ENCODE results near the gene EIF4E. TPM values are rescaled to one million over a fixed set of nuclear protein-coding genes. Genes with fewer than 3 reads are reported as not detected.
"Not testable (repeated sequence)": the region's sequence is repeated elsewhere in the genome, so short reads cannot be mapped to it uniquely, and the experiment has no call there.

The EIF4E gene
- polyA plus RNA-seq, 4 donors = 34.3 to 64.2 (median 57.3) TPM

DNA sequence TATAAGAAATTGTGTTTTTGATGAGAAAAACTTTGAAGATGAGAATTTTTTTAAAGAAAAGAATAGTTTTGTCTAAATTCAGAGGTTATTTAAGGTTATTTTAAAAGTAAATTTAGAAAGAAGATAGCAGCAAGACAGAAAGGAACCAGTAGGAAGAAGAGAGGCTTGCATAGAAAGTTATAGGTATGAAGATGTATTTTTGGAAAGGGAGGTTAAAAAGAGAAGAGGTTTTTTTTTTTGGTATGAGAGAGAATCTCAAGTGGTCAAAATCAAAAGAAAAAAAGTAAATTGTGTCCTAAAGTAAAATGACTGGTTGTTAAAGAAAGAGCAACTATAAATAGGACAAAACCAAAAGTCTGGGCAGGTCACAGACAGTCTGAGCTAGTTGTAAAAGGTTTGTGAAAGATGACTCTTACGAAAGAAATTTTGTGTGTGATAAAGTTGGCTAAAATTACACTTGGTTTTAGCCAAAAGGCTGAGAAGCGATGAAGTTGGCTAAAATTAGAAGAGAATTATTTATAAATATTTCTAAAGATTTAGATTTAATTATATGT, 16.4 kb upstream of the EIF4E start:
- no peak overlapping the region for H3K4me3 ChIP-seq (ENCODE audit: low read depth in 1 of 3, low read length in 3 of 3)
- 76 to 98% (median 87%) methylated on average over 2 of the region's 2 CpGs for WGBS, 3 donors
- no peaks in the 10 kb centered on the region for H3K4me1 ChIP-seq (ENCODE audit: control insufficient read depth in 3 of 3, insufficient read depth in 2 of 3, low read depth in 1 of 3, low read length in 2 of 3)
- H3K27me3 ChIP-seq (ENCODE audit: control insufficient read depth in 3 of 3, insufficient read depth in 3 of 3, low read length in 3 of 3) = no peaks in the 10 kb centered on the region
- no peak overlapping the region for H3K27ac ChIP-seq (ENCODE audit: low read depth in 1 of 3, low read length in 2 of 3)
- H3K36me3 ChIP-seq (ENCODE audit: control insufficient read depth in 3 of 3, insufficient read depth in 2 of 3, low read depth in 1 of 3, low read length in 3 of 3) = no peaks in the 10 kb centered on the region
- no peaks in the 10 kb centered on the region for H3K9me3 ChIP-seq (ENCODE audit: control insufficient read depth in 2 of 2, insufficient read depth in 1 of 2, low read depth in 1 of 2, low read length in 1 of 2)
- no peak for DNase-seq
- no peak for FAIRE-seq

DNA sequence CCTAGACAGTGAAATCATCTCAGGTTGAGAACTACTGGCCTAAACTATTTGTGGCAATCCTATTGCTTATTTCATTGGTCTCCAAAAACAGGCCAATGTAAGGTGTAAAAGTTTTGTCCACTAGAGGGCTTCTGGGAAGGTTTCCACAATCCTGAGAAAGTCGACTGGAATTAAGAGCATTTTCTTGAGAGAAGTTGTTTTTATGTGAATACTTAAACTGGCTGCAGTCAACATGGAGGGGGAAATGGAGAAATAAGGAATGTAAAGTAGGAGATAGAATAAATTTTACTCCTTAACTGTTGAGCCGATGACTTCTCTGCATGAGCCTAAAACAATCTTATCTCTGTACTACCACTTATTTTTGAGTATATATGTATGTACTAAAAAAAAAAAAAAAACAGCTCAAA, 11.0 kb upstream of the EIF4E start:
- WGBS, 3 donors = 26 to 38% (median 31%) methylated on average over 2 of the region's 2 CpGs
- H3K27ac ChIP-seq (ENCODE audit: low read depth in 1 of 3, low read length in 2 of 3) = no peak overlapping the region
- no peaks in the 10 kb centered on the region for H3K36me3 ChIP-seq (ENCODE audit: control insufficient read depth in 3 of 3, insufficient read depth in 2 of 3, low read depth in 1 of 3, low read length in 3 of 3)
- H3K27me3 ChIP-seq (ENCODE audit: control insufficient read depth in 3 of 3, insufficient read depth in 3 of 3, low read length in 3 of 3) = no peaks in the 10 kb centered on the region
- DNase-seq (peak; percentile 45 to 55), FAIRE-seq (peak; percentile 70)
- no peaks in the 10 kb centered on the region for H3K4me1 ChIP-seq (ENCODE audit: control insufficient read depth in 3 of 3, insufficient read depth in 2 of 3, low read depth in 1 of 3, low read length in 2 of 3)
- H3K9me3 ChIP-seq (ENCODE audit: control insufficient read depth in 2 of 2, insufficient read depth in 1 of 2, low read depth in 1 of 2, low read length in 1 of 2) = no peaks in the 10 kb centered on the region
- no peak overlapping the region for H3K4me3 ChIP-seq (ENCODE audit: low read depth in 1 of 3, low read length in 3 of 3)

DNA sequence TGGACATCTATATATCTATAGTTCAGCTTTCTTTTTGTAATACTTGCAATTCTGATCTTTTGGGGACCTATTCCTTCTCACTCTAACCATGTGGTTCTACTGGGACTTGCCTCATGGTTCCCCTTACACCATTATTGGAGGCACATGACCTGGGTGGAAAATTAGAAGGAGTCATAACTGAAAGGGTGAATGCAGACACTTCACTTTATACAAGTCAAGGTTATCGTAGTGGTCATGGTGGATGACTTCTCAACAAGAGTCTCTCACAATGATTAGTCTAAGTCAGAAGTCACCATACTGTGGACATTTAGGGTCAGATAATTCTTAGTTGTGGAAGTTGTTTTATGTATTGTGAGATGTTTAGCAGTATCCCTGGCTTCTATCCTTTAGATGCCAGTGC, 10.5 kb upstream of the EIF4E start:
- no peaks in the 10 kb centered on the region for H3K4me1 ChIP-seq (ENCODE audit: control insufficient read depth in 3 of 3, insufficient read depth in 2 of 3, low read depth in 1 of 3, low read length in 2 of 3)
- H3K27ac ChIP-seq (ENCODE audit: low read depth in 1 of 3, low read length in 2 of 3) = no peak overlapping the region
- DNase-seq (no peak), FAIRE-seq (no peak)
- no peaks in the 10 kb centered on the region for H3K27me3 ChIP-seq (ENCODE audit: control insufficient read depth in 3 of 3, insufficient read depth in 3 of 3, low read length in 3 of 3)
- H3K4me3 ChIP-seq (ENCODE audit: low read depth in 1 of 3, low read length in 3 of 3) = no peak overlapping the region
- 71 to 90% (median 90%) methylated on average over 1 of the region's 1 CpG for WGBS, 3 donors
- no peaks in the 10 kb centered on the region for H3K36me3 ChIP-seq (ENCODE audit: control insufficient read depth in 3 of 3, insufficient read depth in 2 of 3, low read depth in 1 of 3, low read length in 3 of 3)
- no peaks in the 10 kb centered on the region for H3K9me3 ChIP-seq (ENCODE audit: control insufficient read depth in 2 of 2, insufficient read depth in 1 of 2, low read depth in 1 of 2, low read length in 1 of 2)

DNA sequence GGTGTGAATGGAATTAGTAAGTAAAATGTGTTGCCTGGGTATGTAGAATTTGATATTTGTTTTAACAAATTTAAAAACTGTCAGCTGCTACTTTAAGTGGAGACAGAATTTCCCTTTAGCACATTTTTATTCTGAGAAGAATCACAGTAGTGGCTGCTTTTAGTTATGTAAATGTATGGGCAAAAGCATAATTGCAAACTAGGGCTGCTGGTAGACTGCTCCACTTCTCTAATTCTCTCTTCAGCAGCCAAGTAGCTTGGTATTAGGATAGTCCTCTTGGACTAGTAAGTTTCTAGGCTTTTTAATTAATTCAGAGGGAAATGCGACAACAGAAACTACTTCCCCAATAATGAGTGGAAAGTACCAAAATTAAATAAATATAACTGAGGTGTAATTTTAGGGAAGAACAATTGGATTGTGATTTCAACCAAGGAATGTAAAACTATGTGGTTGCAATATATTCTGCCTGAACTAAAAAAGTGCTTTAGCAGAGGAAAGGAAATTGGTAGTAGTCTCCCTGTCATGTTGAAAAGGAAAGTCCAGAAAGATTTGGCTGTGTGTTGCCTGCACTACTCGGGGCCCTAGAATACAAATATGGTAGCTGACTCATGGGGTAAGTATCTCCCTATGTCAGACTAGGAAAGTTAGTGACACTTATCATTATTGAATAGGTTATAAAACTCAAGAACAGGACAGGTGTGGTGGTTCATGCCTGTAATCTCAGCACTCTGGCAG, 9.2 kb upstream of the EIF4E start:
- WGBS, 3 donors = 46 to 64% (median 51%) methylated on average over 2 of the region's 2 CpGs
- no peak overlapping the region for H3K4me3 ChIP-seq (ENCODE audit: low read depth in 1 of 3, low read length in 3 of 3)
- no peak overlapping the region for H3K27ac ChIP-seq (ENCODE audit: low read depth in 1 of 3, low read length in 2 of 3)
- no peaks in the 10 kb centered on the region for H3K27me3 ChIP-seq (ENCODE audit: control insufficient read depth in 3 of 3, insufficient read depth in 3 of 3, low read length in 3 of 3)
- H3K36me3 ChIP-seq (ENCODE audit: control insufficient read depth in 3 of 3, insufficient read depth in 2 of 3, low read depth in 1 of 3, low read length in 3 of 3) = no peaks in the 10 kb centered on the region
- no peaks in the 10 kb centered on the region for H3K9me3 ChIP-seq (ENCODE audit: control insufficient read depth in 2 of 2, insufficient read depth in 1 of 2, low read depth in 1 of 2, low read length in 1 of 2)
- H3K4me1 ChIP-seq (ENCODE audit: control insufficient read depth in 3 of 3, insufficient read depth in 2 of 3, low read depth in 1 of 3, low read length in 2 of 3) = no peaks in the 10 kb centered on the region
- FAIRE-seq (no peak), DNase-seq (peak in 1 of 2 donors; percentile 67)

GRCh38 chr4:98935633-98936032, 6.7 kb upstream of the EIF4E start:
- Histone ChIP-seq H3K36me3 (ENCODE audit: control insufficient read depth in 3 of 3, insufficient read depth in 2 of 3, low read depth in 1 of 3, low read length in 3 of 3) (no peaks in the 10 kb centered on the region), H3K4me1 (ENCODE audit: control insufficient read depth in 3 of 3, insufficient read depth in 2 of 3, low read depth in 1 of 3, low read length in 2 of 3) (peaks cover 0 to under 1% (median 0%) of the 10 kb centered on the region in 3 donors), H3K27ac (ENCODE audit: low read depth in 1 of 3, low read length in 2 of 3) (no peak overlapping the region), H3K9me3 (ENCODE audit: control insufficient read depth in 2 of 2, insufficient read depth in 1 of 2, low read depth in 1 of 2, low read length in 1 of 2) (no peaks in the 10 kb centered on the region), H3K4me3 (ENCODE audit: low read depth in 1 of 3, low read length in 3 of 3) (no peak overlapping the region), H3K27me3 (ENCODE audit: control insufficient read depth in 3 of 3, insufficient read depth in 3 of 3, low read length in 3 of 3) (no peaks in the 10 kb centered on the region)
- WGBS, 3 donors = 82 to 89% (median 86%) methylated on average over 4 of the region's 4 CpGs
- no peak for DNase-seq
- no peak for FAIRE-seq

DNA sequence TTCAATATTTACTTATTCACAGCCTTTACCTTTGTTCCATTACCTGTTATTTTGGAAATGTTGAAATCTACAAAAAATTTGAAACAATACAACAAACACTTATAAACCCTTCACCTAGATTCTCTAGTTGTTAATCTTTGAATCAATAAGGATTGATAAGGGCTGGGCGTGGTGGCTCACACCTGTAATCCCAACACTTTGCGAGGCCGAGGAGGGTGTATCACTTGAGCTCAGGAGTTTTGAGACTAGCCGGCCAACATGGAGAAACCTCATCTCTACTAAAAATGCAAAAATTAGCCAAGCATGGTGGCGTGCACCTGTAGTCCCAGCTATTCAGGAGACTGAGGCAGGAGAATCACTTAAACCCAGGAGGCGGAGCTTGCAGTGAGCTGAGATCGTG, 5.9 kb upstream of the EIF4E start:
- 45 to 81% (median 64%) methylated on average over 7 of the region's 7 CpGs for WGBS, 3 donors
- DNase-seq = peak in 1 of 2 donors; percentile 12
- not testable (repeated sequence) for FAIRE-seq

DNA sequence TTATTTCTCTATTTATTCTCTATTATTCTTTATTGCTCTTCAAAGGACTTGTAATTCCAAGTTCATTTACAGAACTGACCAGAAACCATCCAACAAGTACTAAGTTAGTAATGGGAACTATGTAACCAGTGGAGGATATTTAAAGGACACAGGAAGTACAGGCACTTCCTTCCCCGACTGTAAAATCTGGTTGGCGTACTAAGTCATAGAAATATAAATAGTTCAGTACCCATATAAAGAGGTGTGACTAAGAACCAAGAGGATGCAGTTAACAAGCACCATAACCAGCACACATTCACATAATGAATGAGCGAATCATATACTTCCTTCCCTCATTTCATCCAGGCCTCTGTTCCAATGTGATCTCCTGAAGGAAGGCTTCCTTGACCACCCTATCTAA, 3.6 kb upstream of the EIF4E start:
- Histone ChIP-seq H3K9me3 (ENCODE audit: control insufficient read depth in 2 of 2, insufficient read depth in 1 of 2, low read depth in 1 of 2, low read length in 1 of 2) (no peaks in the 10 kb centered on the region), H3K36me3 (ENCODE audit: control insufficient read depth in 3 of 3, insufficient read depth in 2 of 3, low read depth in 1 of 3, low read length in 3 of 3) (no peaks in the 10 kb centered on the region), H3K27me3 (ENCODE audit: control insufficient read depth in 3 of 3, insufficient read depth in 3 of 3, low read length in 3 of 3) (no peaks in the 10 kb centered on the region), H3K4me3 (ENCODE audit: low read depth in 1 of 3, low read length in 3 of 3) (no peak overlapping the region), H3K27ac (ENCODE audit: low read depth in 1 of 3, low read length in 2 of 3) (no peak overlapping the region), H3K4me1 (ENCODE audit: control insufficient read depth in 3 of 3, insufficient read depth in 2 of 3, low read depth in 1 of 3, low read length in 2 of 3) (peaks cover 0 to 6% (median 1%) of the 10 kb centered on the region in 3 donors)
- no peak for DNase-seq
- no peak for FAIRE-seq
- 32 to 75% (median 62%) methylated on average over 3 of the region's 3 CpGs for WGBS, 3 donors

More for the DNA sequence above, 5.9 kb upstream of the EIF4E start:
- not testable (repeated sequence) for H3K9me3 ChIP-seq (ENCODE audit: control insufficient read depth in 2 of 2, insufficient read depth in 1 of 2, low read depth in 1 of 2, low read length in 1 of 2); H3K4me1 ChIP-seq (ENCODE audit: control insufficient read depth in 3 of 3, insufficient read depth in 2 of 3, low read depth in 1 of 3, low read length in 2 of 3); H3K27ac ChIP-seq (ENCODE audit: low read depth in 1 of 3, low read length in 2 of 3); H3K36me3 ChIP-seq (ENCODE audit: control insufficient read depth in 3 of 3, insufficient read depth in 2 of 3, low read depth in 1 of 3, low read length in 3 of 3); H3K4me3 ChIP-seq (ENCODE audit: low read depth in 1 of 3, low read length in 3 of 3); H3K27me3 ChIP-seq (ENCODE audit: control insufficient read depth in 3 of 3, insufficient read depth in 3 of 3, low read length in 3 of 3)

DNA sequence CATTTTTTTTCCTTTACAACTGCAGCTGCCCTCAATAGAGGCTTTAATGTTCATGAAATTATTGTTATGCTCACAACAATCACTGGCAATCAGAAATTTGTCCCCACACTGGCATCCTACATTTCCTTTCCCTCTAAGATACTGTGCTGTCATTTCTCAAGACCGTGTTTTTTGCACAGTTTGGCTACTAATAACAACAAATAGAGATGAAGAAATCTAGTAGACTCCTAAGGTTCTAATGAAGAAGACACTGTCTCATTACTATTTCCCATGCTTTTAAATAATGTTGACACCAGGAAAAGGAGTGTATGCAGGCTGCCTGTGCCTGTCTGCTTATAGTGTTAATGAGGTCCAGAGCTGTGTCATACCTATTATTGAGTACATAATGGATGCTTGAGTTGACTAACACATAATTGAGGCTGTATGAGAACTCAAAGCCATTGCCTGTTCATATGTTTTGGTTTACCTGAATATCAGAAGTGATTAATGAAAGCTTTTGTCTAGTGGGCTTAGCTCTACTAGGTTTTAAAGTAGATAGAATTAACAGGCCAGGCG, 1.5 kb upstream of the EIF4E start:
- no peaks in the 10 kb centered on the region for H3K27me3 ChIP-seq (ENCODE audit: control insufficient read depth in 3 of 3, insufficient read depth in 3 of 3, low read length in 3 of 3)
- H3K9me3 ChIP-seq (ENCODE audit: control insufficient read depth in 2 of 2, insufficient read depth in 1 of 2, low read depth in 1 of 2, low read length in 1 of 2) = no peaks in the 10 kb centered on the region
- WGBS, 3 donors = 64 to 76% (median 69%) methylated on average over 2 of the region's 2 CpGs
- FAIRE-seq (no peak), DNase-seq (no peak)
- H3K36me3 ChIP-seq (ENCODE audit: control insufficient read depth in 3 of 3, insufficient read depth in 2 of 3, low read depth in 1 of 3, low read length in 3 of 3) = peaks cover 0 to 5% (median 0%) of the 10 kb centered on the region in 3 donors
- H3K4me3 ChIP-seq (ENCODE audit: low read depth in 1 of 3, low read length in 3 of 3) = peak overlapping the region in 1 of 3 donors; percentile 4
- peaks cover 0 to 6% (median 1%) of the 10 kb centered on the region in 3 donors for H3K4me1 ChIP-seq (ENCODE audit: control insufficient read depth in 3 of 3, insufficient read depth in 2 of 3, low read depth in 1 of 3, low read length in 2 of 3)
- H3K27ac ChIP-seq (ENCODE audit: low read depth in 1 of 3, low read length in 2 of 3) = peak overlapping the region; percentile 45 to 97 (median 57)
